HEK293T (cell line): ENCODE results near the gene TTYH2.

Experiments
- ARNT ChIP-seq: fragments of 450-650 bp; IDR thresholded peaks from 2 replicates; pipeline ENCODE4 v1.6.1; 2017; ENCODE audit warnings: mild to moderate bottlenecking
- TARDBP ChIP-seq: fragments of 450-650 bp; IDR thresholded peaks from 2 replicates; pipeline ENCODE4 v1.6.1; 2016
- TF ChIP-seq, protein P1 (sequence below): fragments of 450-650 bp; IDR thresholded peaks from 2 replicates; pipeline ENCODE4 v1.6.1; 2016

DNA sequence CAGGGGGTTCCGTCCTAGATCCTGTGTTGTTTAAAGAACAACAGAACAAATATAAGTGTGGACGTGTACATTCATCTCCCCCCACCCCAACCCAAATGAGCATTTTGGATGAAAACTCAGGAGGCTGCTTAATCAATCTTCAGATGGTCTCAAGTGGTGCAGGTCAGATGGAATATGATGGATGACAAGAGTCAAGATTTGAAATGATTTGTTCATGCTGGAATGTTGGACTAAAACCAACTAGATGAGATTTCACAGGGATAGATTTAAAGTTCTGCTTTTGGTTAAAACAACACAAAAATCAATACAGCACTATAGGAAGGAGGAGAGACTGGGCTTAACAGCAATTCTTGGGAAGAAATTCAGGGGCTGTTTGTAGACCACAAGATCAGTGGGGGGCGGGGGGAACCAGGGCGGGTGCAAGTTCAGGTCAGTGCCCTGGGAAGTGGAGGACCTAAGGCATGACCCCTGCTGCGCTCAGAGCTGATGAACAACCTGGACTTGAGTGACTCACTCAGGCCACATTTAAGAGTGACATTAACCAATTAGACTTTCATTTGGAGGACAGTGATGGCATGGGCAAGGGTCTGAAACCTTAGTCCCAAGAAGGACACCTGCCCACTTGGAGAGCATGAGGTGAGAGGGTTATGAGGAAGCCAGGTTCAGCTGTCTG lies 15.1 kb downstream of the TTYH2 start:
- TF ChIP-seq TARDBP (no peak), ARNT (no peak)
- TF ChIP-seq, protein P1, sequence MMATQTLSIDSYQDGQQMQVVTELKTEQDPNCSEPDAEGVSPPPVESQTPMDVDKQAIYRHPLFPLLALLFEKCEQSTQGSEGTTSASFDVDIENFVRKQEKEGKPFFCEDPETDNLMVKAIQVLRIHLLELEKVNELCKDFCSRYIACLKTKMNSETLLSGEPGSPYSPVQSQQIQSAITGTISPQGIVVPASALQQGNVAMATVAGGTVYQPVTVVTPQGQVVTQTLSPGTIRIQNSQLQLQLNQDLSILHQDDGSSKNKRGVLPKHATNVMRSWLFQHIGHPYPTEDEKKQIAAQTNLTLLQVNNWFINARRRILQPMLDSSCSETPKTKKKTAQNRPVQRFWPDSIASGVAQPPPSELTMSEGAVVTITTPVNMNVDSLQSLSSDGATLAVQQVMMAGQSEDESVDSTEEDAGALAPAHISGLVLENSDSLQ, result no peak
